Measurements from ENCODE around the gene SEMA3D. TPM values are rescaled to one million over a fixed set of nuclear protein-coding genes. Genes with fewer than 3 reads are reported as not detected.

Gene SEMA3D
- total RNA-seq, 1 donor from 2014 or later = 0.35 TPM

- no peak for DNase-seq (ENCODE audit: low read depth)
- TF ChIP-seq, protein P1, sequence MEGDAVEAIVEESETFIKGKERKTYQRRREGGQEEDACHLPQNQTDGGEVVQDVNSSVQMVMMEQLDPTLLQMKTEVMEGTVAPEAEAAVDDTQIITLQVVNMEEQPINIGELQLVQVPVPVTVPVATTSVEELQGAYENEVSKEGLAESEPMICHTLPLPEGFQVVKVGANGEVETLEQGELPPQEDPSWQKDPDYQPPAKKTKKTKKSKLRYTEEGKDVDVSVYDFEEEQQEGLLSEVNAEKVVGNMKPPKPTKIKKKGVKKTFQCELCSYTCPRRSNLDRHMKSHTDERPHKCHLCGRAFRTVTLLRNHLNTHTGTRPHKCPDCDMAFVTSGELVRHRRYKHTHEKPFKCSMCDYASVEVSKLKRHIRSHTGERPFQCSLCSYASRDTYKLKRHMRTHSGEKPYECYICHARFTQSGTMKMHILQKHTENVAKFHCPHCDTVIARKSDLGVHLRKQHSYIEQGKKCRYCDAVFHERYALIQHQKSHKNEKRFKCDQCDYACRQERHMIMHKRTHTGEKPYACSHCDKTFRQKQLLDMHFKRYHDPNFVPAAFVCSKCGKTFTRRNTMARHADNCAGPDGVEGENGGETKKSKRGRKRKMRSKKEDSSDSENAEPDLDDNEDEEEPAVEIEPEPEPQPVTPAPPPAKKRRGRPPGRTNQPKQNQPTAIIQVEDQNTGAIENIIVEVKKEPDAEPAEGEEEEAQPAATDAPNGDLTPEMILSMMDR (conservative IDR thresholded peaks at IDR 0.05; ENCODE audit: low read depth, low read length) = no peak
- no peak overlapping the region for H3K4me3 ChIP-seq (ENCODE audit: low read depth, low read length)
Observed at GRCh38 chr7:84981055-84981976, 205.5 kb downstream of the SEMA3D start.

DNA sequence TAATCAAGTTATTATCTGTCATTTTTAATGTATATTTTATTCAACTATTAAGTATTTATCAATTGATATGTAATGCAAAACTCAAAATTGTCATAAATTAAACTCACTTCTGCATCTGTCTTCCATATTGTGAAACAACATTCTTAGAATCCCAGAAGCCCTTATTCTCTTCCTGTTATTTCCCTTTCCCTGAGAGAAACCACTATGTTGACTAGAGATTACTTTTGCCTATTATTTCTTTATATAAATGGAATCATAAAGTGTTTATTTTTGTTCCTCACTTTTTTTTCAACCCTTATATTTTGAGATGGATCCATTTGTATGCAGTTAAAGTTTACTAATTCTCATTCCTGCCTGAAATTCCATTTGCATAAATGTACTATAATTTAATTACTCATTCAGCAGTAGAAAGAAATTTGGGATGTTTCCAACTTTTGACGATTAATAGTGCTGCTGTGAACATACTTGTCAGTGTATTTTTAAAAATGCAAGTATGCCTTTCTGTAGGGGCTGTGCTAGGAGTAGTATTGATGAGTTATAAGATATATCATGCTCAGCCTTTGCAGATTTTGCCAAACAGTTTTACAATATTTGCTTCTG lies 211.2 kb downstream of the SEMA3D start:
- TF ChIP-seq, protein P1 (conservative IDR thresholded peaks at IDR 0.05; ENCODE audit: low read depth, low read length) = no peak
- no peak overlapping the region for H3K4me3 ChIP-seq (ENCODE audit: low read depth, low read length)
- DNase-seq (ENCODE audit: low read depth) = no peak

GRCh38 chr7:84971360-84971759 lies 215.5 kb downstream of the SEMA3D start:
- TF ChIP-seq, protein P1 (conservative IDR thresholded peaks at IDR 0.05; ENCODE audit: low read depth, low read length) = no peak
- no peak overlapping the region for H3K4me3 ChIP-seq (ENCODE audit: low read depth, low read length)
- no peak for DNase-seq (ENCODE audit: low read depth)

DNA sequence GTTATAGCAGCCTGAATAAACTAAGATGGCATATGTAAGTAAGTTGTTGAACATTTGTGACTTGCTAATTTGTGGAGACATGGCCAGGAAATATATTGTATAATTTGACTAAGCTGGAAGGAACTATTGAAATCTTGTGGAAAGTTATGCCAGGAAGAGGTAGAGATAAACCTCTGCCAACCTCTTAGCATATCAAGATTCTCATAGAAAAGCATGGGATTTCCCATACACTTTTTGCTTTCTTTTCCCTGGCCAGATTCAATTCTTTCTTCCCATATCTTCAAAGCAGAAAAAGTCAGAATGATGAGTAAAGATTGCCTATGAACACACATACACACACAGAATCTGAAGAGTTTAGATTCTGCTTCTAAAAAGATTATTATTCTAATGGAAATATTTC lies 216.2 kb downstream of the SEMA3D start:
- TF ChIP-seq, protein P1 (conservative IDR thresholded peaks at IDR 0.05; ENCODE audit: low read depth, low read length) = no peak
- no peak for DNase-seq (ENCODE audit: low read depth)
- H3K4me3 ChIP-seq (ENCODE audit: low read depth, low read length) = no peak overlapping the region

- TF ChIP-seq, protein P1 (conservative IDR thresholded peaks at IDR 0.05; ENCODE audit: low read depth, low read length) = no peak
- DNase-seq (ENCODE audit: low read depth) = no peak
- no peak overlapping the region for H3K4me3 ChIP-seq (ENCODE audit: low read depth, low read length)
Observed at GRCh38 chr7:84953234-84953633, 233.6 kb downstream of the SEMA3D start.

- H3K4me3 ChIP-seq (ENCODE audit: low read depth, low read length) = no peak overlapping the region
- peak; percentile 13 for DNase-seq (ENCODE audit: low read depth)
- TF ChIP-seq, protein P1 (conservative IDR thresholded peaks at IDR 0.05; ENCODE audit: low read depth, low read length) = no peak
Observed at GRCh38 chr7:84950836-84951235, 236.0 kb downstream of the SEMA3D start.

Data from epithelial cell of proximal tubule (primary cell).